Measurements from ENCODE around the gene S1PR2.
"Not testable (repeated sequence)": the region's sequence is repeated elsewhere in the genome, so short reads cannot be mapped to it uniquely, and the experiment has no call there.

The S1PR2 gene

GRCh38 chr19:10254244-10254643 lies 23.1 kb upstream of the S1PR2 start:
- no peak overlapping the region for H3K4me3 ChIP-seq (replicated peaks in 1 of 2; ENCODE audit: low read depth in 2 of 2, low read length in 2 of 2)
- no peak for DNase-seq (ENCODE audit: low read depth in 2 of 2)
- no peak for TF ChIP-seq CTCF (IDR thresholded peaks at IDR 0.05; ENCODE audit: low read depth, low read length)

GRCh38 chr19:10252707-10253106 lies 21.6 kb upstream of the S1PR2 start:
- peak overlapping the region; percentile 80 to 98 for H3K4me3 ChIP-seq (replicated peaks in 1 of 2; ENCODE audit: low read depth in 2 of 2, low read length in 2 of 2)
- DNase-seq (ENCODE audit: low read depth in 2 of 2), result no peak
- no peak for TF ChIP-seq CTCF (IDR thresholded peaks at IDR 0.05; ENCODE audit: low read depth, low read length)

GRCh38 chr19:10251792-10252694 lies 20.9 kb upstream of the S1PR2 start, which contains the start of gene MRPL4:
MRPL4 (plus strand) TSS chr19:10252214; CDS start chr19:10252254, 40 bp downstream.
- peak; percentile 99 for DNase-seq (ENCODE audit: low read depth in 2 of 2)
- peak within 1 kb of the TSS; percentile 80 to 98 for H3K4me3 ChIP-seq (replicated peaks in 1 of 2; ENCODE audit: low read depth in 2 of 2, low read length in 2 of 2)
- TF ChIP-seq CTCF (IDR thresholded peaks at IDR 0.05; ENCODE audit: low read depth, low read length), result no peak

GRCh38 chr19:10246511-10246910 lies 15.4 kb upstream of the S1PR2 start:
- TF ChIP-seq CTCF (IDR thresholded peaks at IDR 0.05; ENCODE audit: low read depth, low read length), result no peak
- no peak overlapping the region for H3K4me3 ChIP-seq (replicated peaks in 1 of 2; ENCODE audit: low read depth in 2 of 2, low read length in 2 of 2)
- no peak for DNase-seq (ENCODE audit: low read depth in 2 of 2)

- no peak for TF ChIP-seq CTCF (IDR thresholded peaks at IDR 0.05; ENCODE audit: low read depth, low read length)
- DNase-seq (ENCODE audit: low read depth in 2 of 2), result no peak
- H3K4me3 ChIP-seq (replicated peaks in 1 of 2; ENCODE audit: low read depth in 2 of 2, low read length in 2 of 2), result no peak overlapping the region
Observed at GRCh38 chr19:10245189-10245939, 14.2 kb upstream of the S1PR2 start.

- no peak for DNase-seq (ENCODE audit: low read depth in 2 of 2)
- TF ChIP-seq CTCF (IDR thresholded peaks at IDR 0.05; ENCODE audit: low read depth, low read length), result no peak
- H3K4me3 ChIP-seq (replicated peaks in 1 of 2; ENCODE audit: low read depth in 2 of 2, low read length in 2 of 2), result no peak overlapping the region
Observed at GRCh38 chr19:10243606-10244005, 12.5 kb upstream of the S1PR2 start.

GRCh38 chr19:10241826-10242449 lies 10.8 kb upstream of the S1PR2 start:
- not testable (repeated sequence) for H3K4me3 ChIP-seq (replicated peaks in 1 of 2; ENCODE audit: low read depth in 2 of 2, low read length in 2 of 2); DNase-seq (ENCODE audit: low read depth in 2 of 2)

Data from cardiac fibroblast (primary cell).